HL-60 (cell line): ENCODE measurements around the gene TMEM163.

Experiments
- DNase-seq, 2 experiments: peaks; one replicate each; pipeline ENCODE4 v3.0.0-alpha.2; 2010 to 2020; ENCODE audit warnings: low read depth in 1 of 2, low spot score in 1 of 2
- H3K27ac ChIP-seq: fragments of 250-450 bp; sonication (Bioruptor Pico); replicated peaks from 2 replicates; pipeline ENCODE4 v1.5.1; 2020; ENCODE audit warnings: mild to moderate bottlenecking, moderate library complexity
- H3K27me3 ChIP-seq: fragments of 250-450 bp; sonication (Bioruptor Pico); 2 replicates; pipeline ENCODE4 v1.5.1; 2021; ENCODE audit warnings: mild to moderate bottlenecking, moderate library complexity; ENCODE audit not compliant: insufficient read depth, poor library complexity, severe bottlenecking
- H3K4me3 ChIP-seq: replicated peaks from 2 replicates; pipeline ENCODE4 v1.5.1; 2011; ENCODE audit warnings: mild to moderate bottlenecking, control low read depth, low read length; ENCODE audit not compliant: insufficient read depth
- GABPA ChIP-seq: IDR thresholded peaks from 2 replicates; pipeline ENCODE4 v1.6.1; 2012; ENCODE audit warnings: low read depth
- POLR2AphosphoS5 ChIP-seq: IDR thresholded peaks from 2 replicates; pipeline ENCODE4 v1.6.1; 2012; ENCODE audit warnings: low read depth
- SPI1 ChIP-seq: IDR thresholded peaks from 2 replicates; pipeline ENCODE4 v1.6.1; 2012; ENCODE audit warnings: low read depth, mild to moderate bottlenecking, borderline replicate concordance
- TF ChIP-seq, protein P1 (sequence below): IDR thresholded peaks from 2 replicates; pipeline ENCODE4 v1.6.1; 2012; ENCODE audit warnings: low read depth; ENCODE audit not compliant: insufficient replicate concordance
- TF ChIP-seq, protein P2 (sequence below): IDR thresholded peaks from one replicate; pipeline ENCODE4 v1.5.1; 2011; ENCODE audit warnings: low read length, control low read depth, inconsistent platforms; ENCODE audit not compliant: insufficient read depth

The TMEM163 gene

DNA sequence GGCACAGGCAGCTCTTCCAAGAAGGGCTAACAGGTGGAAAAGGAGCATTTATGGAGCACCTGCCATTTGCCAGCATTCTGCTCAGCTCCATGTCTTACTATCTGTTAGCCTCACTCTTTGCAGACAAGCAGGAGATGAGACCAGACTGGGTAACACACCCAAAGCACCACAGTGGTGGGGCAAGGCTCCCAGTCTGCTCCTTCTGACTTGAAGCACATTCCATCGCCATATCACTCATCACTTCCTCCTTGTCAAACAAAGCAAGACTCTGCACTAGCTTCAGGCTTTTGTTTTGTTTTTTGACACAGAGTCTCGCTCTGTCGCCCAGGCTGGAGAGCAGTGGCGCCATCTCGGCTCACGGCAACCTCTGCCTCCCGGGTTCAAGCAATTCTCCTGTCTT, 282.1 kb downstream of the TMEM163 start:
- Histone ChIP-seq H3K4me3 (no peak overlapping the region), H3K27ac (no peak overlapping the region), H3K27me3 (no peaks in the 10 kb centered on the region)
- TF ChIP-seq POLR2AphosphoS5: no peak
- DNase-seq: no peak

DNA sequence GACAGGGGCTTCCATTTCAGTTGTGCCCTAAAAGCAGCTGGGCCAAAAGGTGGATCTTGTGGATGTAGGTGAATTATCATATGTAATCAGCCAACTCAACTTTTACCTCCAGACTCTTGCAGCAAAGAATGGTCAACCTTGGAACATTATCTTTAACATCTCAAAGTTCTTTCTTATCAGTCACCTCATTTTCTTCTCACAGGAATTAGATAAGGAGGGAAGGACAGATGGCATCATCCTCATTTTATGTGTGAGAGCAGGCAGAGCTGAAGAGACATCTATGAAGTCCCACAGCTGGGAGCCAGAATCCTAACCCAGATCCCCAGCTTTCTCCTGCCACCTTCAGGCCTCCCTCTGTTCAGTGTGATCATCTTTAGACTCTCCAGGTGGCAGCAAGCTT, 282.9 kb downstream of the TMEM163 start:
- H3K4me3 ChIP-seq: no peak overlapping the region
- H3K27me3 ChIP-seq: no peaks in the 10 kb centered on the region
- DNase-seq: no peak
- TF ChIP-seq, protein P1, sequence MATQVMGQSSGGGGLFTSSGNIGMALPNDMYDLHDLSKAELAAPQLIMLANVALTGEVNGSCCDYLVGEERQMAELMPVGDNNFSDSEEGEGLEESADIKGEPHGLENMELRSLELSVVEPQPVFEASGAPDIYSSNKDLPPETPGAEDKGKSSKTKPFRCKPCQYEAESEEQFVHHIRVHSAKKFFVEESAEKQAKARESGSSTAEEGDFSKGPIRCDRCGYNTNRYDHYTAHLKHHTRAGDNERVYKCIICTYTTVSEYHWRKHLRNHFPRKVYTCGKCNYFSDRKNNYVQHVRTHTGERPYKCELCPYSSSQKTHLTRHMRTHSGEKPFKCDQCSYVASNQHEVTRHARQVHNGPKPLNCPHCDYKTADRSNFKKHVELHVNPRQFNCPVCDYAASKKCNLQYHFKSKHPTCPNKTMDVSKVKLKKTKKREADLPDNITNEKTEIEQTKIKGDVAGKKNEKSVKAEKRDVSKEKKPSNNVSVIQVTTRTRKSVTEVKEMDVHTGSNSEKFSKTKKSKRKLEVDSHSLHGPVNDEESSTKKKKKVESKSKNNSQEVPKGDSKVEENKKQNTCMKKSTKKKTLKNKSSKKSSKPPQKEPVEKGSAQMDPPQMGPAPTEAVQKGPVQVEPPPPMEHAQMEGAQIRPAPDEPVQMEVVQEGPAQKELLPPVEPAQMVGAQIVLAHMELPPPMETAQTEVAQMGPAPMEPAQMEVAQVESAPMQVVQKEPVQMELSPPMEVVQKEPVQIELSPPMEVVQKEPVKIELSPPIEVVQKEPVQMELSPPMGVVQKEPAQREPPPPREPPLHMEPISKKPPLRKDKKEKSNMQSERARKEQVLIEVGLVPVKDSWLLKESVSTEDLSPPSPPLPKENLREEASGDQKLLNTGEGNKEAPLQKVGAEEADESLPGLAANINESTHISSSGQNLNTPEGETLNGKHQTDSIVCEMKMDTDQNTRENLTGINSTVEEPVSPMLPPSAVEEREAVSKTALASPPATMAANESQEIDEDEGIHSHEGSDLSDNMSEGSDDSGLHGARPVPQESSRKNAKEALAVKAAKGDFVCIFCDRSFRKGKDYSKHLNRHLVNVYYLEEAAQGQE: no peak
- no peak for TF ChIP-seq SPI1
- TF ChIP-seq, protein P2, sequence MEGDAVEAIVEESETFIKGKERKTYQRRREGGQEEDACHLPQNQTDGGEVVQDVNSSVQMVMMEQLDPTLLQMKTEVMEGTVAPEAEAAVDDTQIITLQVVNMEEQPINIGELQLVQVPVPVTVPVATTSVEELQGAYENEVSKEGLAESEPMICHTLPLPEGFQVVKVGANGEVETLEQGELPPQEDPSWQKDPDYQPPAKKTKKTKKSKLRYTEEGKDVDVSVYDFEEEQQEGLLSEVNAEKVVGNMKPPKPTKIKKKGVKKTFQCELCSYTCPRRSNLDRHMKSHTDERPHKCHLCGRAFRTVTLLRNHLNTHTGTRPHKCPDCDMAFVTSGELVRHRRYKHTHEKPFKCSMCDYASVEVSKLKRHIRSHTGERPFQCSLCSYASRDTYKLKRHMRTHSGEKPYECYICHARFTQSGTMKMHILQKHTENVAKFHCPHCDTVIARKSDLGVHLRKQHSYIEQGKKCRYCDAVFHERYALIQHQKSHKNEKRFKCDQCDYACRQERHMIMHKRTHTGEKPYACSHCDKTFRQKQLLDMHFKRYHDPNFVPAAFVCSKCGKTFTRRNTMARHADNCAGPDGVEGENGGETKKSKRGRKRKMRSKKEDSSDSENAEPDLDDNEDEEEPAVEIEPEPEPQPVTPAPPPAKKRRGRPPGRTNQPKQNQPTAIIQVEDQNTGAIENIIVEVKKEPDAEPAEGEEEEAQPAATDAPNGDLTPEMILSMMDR: no peak
- no peak for TF ChIP-seq GABPA
- TF ChIP-seq POLR2AphosphoS5: no peak
- H3K27ac ChIP-seq: no peak overlapping the region

DNA sequence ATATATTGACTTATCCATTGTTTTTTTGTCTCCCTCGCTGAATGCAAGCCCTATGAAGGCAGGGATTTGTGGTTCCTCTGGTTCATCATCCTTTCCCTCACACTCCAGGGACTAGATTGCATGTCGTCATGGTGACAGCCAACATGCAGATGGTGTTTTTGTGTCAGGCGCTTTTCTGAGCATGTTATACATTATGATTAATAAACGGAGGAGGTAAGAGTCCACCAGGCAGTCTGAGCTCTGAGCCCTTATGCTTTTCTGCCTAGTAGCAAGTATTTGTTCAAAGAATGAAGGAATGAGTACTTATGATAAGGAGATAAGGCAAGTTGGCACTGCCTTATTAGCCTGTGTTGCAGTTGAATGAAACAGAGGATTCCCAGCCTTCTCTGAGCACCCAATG, 283.3 kb downstream of the TMEM163 start:
- Histone ChIP-seq H3K27me3 (no peaks in the 10 kb centered on the region), H3K4me3 (no peak overlapping the region), H3K27ac (no peak overlapping the region)
- DNase-seq: no peak
- no peak for TF ChIP-seq SPI1
- no peak for TF ChIP-seq GABPA
- TF ChIP-seq, protein P1: no peak
- TF ChIP-seq, protein P2: no peak
- TF ChIP-seq POLR2AphosphoS5: no peak

DNA sequence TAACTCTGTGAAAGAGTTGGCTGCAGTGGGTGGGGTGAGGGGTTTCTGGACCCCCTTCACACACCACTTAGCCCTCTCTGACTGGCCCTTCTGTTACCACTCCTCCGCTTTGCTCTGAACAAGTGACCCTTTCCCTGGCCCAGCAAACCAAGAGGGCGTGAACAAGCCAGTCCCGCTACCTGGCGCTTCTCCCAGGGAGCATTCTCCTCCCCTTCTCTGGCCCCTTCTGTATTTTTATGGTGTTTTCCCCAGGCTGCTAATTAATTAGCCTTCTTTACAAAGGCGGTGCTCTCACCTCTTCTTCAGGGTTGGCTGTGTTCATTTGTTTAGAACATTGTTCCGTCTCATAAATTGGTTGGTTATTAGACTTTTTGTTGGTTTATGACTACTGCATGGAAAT, 284.8 kb downstream of the TMEM163 start:
- H3K27me3 ChIP-seq: no peaks in the 10 kb centered on the region
- DNase-seq: no peak
- H3K27ac ChIP-seq: no peak overlapping the region
- TF ChIP-seq, protein P1: no peak
- TF ChIP-seq GABPA: no peak
- no peak for TF ChIP-seq SPI1
- TF ChIP-seq POLR2AphosphoS5: no peak
- TF ChIP-seq, protein P2: no peak
- H3K4me3 ChIP-seq: no peak overlapping the region
